B cell (primary cell): Measurements from ENCODE around the gene TLR9. TPM values are rescaled to one million over a fixed set of nuclear protein-coding genes. Genes with fewer than 3 reads are reported as not detected.

Experiments
- ATAC-seq: fragments of 200-7000 bp; cut with Tn5 transposase; one replicate; pipeline ENCODE4 v1.10.0; 2021; ENCODE audit warnings: low read depth, mild to moderate bottlenecking, moderate number of reproducible peaks, moderate library complexity
- CTCF ChIA-PET: fragments of 350-600 bp; sonication (Branson Sonifier 250); formaldehyde crosslinking; loops from one replicate; lab custom pipeline; 2021; ENCODE audit warnings: antibody characterized with exemption, inconsistent platforms; lab: Charles Lee
- POLR2A ChIA-PET: fragments of 350-600 bp; sonication (Branson Sonifier 250); formaldehyde crosslinking; loops from one replicate; lab custom pipeline; 2021; ENCODE audit warnings: antibody characterized with exemption; lab: Charles Lee
- DNase-seq: peaks from one replicate; pipeline ENCODE4 v3.0.0; 2013
- H2AFZ ChIP-seq: 2 replicates; pipeline ENCODE4 v1.6.1; 2012; ENCODE audit warnings: mild to moderate bottlenecking, low read depth, low read length; ENCODE audit not compliant: insufficient read depth, poor library complexity, severe bottlenecking
- H3K27ac ChIP-seq, 2 donors: 1 replicate in 1 of 2; 2 replicates in 1 of 2; pipeline ENCODE4 v1.5.1; 2012 to 2013; ENCODE audit warnings: low read length in 2 of 2, mild to moderate bottlenecking in 2 of 2, moderate library complexity in 1 of 2
- H3K27me3 ChIP-seq, 4 experiments: fragments of 200-600 bp in 1 of 4; sonication (generic) in 1 of 4; replicated peaks in 1 of 4; 1 replicate in 2 of 4; 2 replicates in 2 of 4; pipeline versions ENCODE4 v1.6.1 to v1.7.0; 2013 to 2016; ENCODE audit warnings: low read length in 3 of 4, mild to moderate bottlenecking in 2 of 4, mixed read lengths in 1 of 4, moderate library complexity in 1 of 4; ENCODE audit not compliant: insufficient read depth in 4 of 4, control insufficient read depth in 3 of 4; ENCODE audit errors: control extremely low read depth in 1 of 4
- H3K36me3 ChIP-seq, 2 experiments: replicated peaks in 1 of 2; 1 replicate in 1 of 2; 2 replicates in 1 of 2; pipeline versions ENCODE4 v1.6.1 to v1.7.1; 2013; ENCODE audit warnings: low read length in 1 of 2; ENCODE audit not compliant: insufficient read depth in 2 of 2, control insufficient read depth in 1 of 2; ENCODE audit errors: control extremely low read depth in 1 of 2, extremely low read depth in 1 of 2
- H3K4me1 ChIP-seq, 2 donors: fragments of 200-600 bp in 1 of 2; sonication (generic) in 1 of 2; 1 replicate in 1 of 2; 2 replicates in 1 of 2; pipeline versions ENCODE4 v1.5.1 to v1.6.1; 2013 to 2017; ENCODE audit warnings: low read length in 2 of 2; ENCODE audit not compliant: control insufficient read depth in 2 of 2, insufficient read depth in 2 of 2
- H3K4me2 ChIP-seq: replicated peaks from 2 replicates; pipeline ENCODE3; 2012; ENCODE audit warnings: mild to moderate bottlenecking, low read depth, low read length; ENCODE audit not compliant: poor library complexity, severe bottlenecking
- H3K4me3 ChIP-seq, 5 experiments: fragments of 200-600 bp in 1 of 5; sonication (generic) in 1 of 5; 1 replicate in 3 of 5; 2 replicates in 2 of 5; pipeline versions ENCODE4 v1.5.1 to v1.7.0; 2011 to 2016; ENCODE audit warnings: low read length in 4 of 5, mild to moderate bottlenecking in 4 of 5, low read depth in 2 of 5, control low read depth in 1 of 5, moderate library complexity in 1 of 5; ENCODE audit not compliant: insufficient read depth in 1 of 5; ENCODE audit errors: control extremely low read depth in 1 of 5, extremely low read depth in 1 of 5
- H3K79me2 ChIP-seq: fragments of 200-600 bp; sonication (generic); one replicate; pipeline ENCODE4 v1.6.0; 2016; ENCODE audit warnings: low read length; ENCODE audit not compliant: control insufficient read depth, insufficient read depth
- H3K9ac ChIP-seq: fragments of 200-600 bp; sonication (generic); 2 replicates; pipeline ENCODE4 v1.6.1; 2017; ENCODE audit warnings: mild to moderate bottlenecking, low read length, moderate library complexity
- H3K9me3 ChIP-seq, 3 donors: one replicate each; pipeline versions ENCODE4 v1.6.1 to v1.7.1; 2013; ENCODE audit warnings: low read length in 2 of 3; ENCODE audit not compliant: control insufficient read depth in 2 of 3, insufficient read depth in 1 of 3; ENCODE audit errors: control extremely low read depth in 1 of 3
- H4K20me1 ChIP-seq: 2 replicates; pipeline ENCODE4 v1.6.0; 2012; ENCODE audit warnings: mild to moderate bottlenecking, low read length; ENCODE audit not compliant: insufficient read depth, control insufficient read depth, poor library complexity, severe bottlenecking
- H3K27ac Mint-ChIP-seq: one replicate; pipeline ENCODE4 v1.8.0; 2021; ENCODE audit warnings: mixed read lengths
- H3K27me3 Mint-ChIP-seq: one replicate; pipeline ENCODE4 v1.8.0; 2021; ENCODE audit warnings: mixed read lengths
- H3K4me1 Mint-ChIP-seq: one replicate; pipeline ENCODE4 v1.8.0; 2021; ENCODE audit warnings: mixed read lengths
- H3K4me3 Mint-ChIP-seq: one replicate; pipeline ENCODE4 v1.8.0; 2021; ENCODE audit warnings: mixed read lengths
- H3K9me3 Mint-ChIP-seq: one replicate; pipeline ENCODE4 v1.8.0; 2022; ENCODE audit warnings: mixed read lengths; ENCODE audit not compliant: insufficient read depth
- CTCF ChIP-seq: fragments of 200-600 bp; IDR thresholded peaks from one replicate; pipeline ENCODE4 v1.8.0; 2022; ENCODE audit warnings: antibody characterized with exemption, mild to moderate bottlenecking
- EZH2 ChIP-seq: IDR thresholded peaks from 2 replicates; pipeline ENCODE4 v1.6.1; 2012; ENCODE audit warnings: borderline replicate concordance, low read depth, mild to moderate bottlenecking, moderate library complexity, low read length; ENCODE audit not compliant: insufficient read depth, poor library complexity, severe bottlenecking
- WGBS: methylation state at CpG from one replicate; pipeline ENCODE4 v1.1.5; 2013; ENCODE audit warnings: missing lambda C conversion rate; ENCODE audit not compliant: insufficient coverage; 5-methylcytosine and 5-hydroxymethylcytosine counted together
- intact Hi-C: fragments of 100-400 bp; cut with micrococcal nuclease; formaldehyde crosslinking; loops from one replicate; pipeline ENCODE4 v1.10.0; 2022
- polyA plus RNA-seq: library from polyadenylated mRNA; depleted of rRNA; stranded (reverse); fragments of >200 nt; gene quantifications from 2 replicates; pipeline ENCODE4 v1.2.3, GENCODE V29; 2012
- total RNA-seq, 2 donors: library from RNA; stranded (reverse); fragments of 120-200 nt in 1 of 2; gene quantifications; 1 replicate in 1 of 2; 2 replicates in 1 of 2; pipeline versions ENCODE4 v1.2.3 to v1.2.4, GENCODE V29; 2013 to 2022

Gene TLR9
- total and polyA plus RNA-seq, 2 donors (not counting 1 experiment from before 2014, with no cell fraction given), result 3.7 to 21.0 TPM

DNA sequence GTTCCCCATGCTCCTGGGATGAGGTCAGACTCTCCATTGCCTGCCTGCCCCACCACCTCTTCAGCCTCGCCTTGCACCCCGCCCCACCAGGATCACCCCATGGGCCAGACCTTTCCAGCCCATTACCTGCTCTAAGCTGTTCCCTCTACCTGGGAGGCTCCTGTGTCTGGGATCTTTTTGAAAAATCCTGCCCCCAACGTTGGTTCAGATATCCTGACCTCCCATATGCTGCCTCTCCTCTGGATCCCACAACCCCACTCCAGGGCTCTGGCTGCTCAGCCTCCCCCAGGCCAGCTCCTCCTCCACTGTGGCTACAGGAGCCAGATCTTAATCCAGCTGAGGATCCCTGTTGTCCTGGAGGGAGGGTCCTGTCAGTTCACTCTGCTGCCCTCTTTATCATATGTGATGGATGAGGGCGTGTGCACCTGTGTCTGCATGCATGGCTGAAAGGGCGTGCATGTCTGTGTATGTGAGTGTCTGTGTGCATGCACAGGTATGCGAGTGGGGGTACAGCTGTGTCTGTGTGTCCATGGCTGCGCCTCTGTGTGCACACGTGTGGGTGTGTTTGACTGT, 49.2 kb downstream of the TLR9 start:
- Histone ChIP-seq H3K27ac (no peak overlapping the region), H3K9me3 (no peaks in the 10 kb centered on the region), H3K4me2 (no peak overlapping the region), H3K79me2 (no peaks in the 10 kb centered on the region), H3K4me1 (no peaks in the 10 kb centered on the region), H2AFZ (no peak overlapping the region), H3K9ac (no peak overlapping the region), H3K36me3 (no peaks in the 10 kb centered on the region), H3K4me3 (no peak overlapping the region), H4K20me1 (no peaks in the 10 kb centered on the region), H3K27me3 (no peaks in the 10 kb centered on the region)
- no peak for TF ChIP-seq CTCF
- no peak for TF ChIP-seq EZH2
- Mint-ChIP-seq H3K27me3 (no peaks in the 10 kb centered on the region), H3K4me3 (no peak overlapping the region), H3K27ac (no peak overlapping the region), H3K9me3 (no peaks in the 10 kb centered on the region), H3K4me1 (no peaks in the 10 kb centered on the region)
- CTCF ChIA-PET, result no interaction called here
- ATAC-seq (no peak), DNase-seq (no peak)
- WGBS, result 92% methylated on average over 8 of the region's 8 CpGs
- POLR2A ChIA-PET, result no interaction called here
- intact Hi-C loops, result no loop called here

DNA sequence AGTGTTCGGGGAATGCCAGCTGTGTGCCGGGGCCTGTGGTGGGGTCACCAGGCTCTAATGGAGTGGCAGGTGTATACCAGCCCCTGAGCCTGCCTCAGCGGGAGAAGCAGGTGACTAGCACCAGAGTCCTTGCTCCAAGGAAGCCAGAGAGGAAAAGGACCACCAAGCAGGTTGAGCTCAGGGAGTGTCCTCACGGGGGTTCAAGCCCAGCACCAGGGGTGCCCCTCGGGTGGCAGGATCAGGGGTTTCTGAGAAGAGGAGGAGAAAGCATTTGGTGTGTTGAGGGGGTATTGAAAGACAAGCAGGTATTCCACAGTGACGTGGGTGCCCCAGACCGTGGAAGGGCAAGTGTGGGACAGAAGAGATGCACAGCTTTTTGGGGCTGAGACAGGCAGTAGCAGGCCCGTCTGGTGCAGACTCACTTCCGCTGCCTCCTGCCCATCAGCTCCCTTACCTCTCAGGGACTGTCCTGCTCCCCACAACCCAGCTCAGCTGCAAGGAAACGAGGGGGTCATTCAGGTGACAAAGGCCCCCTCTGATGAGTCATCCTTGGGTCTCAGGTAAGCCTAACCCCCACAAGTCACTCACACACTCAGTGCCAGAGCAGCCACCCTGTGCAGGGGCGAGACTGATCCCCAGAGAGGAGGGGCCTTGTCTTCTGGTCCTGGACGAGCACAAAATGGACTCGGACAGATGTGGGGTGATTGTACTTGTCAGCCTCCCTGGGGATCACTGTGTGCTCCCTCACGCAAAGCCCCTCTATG, 49.8 kb downstream of the TLR9 start:
- H3K9me3 Mint-ChIP-seq, result no peaks in the 10 kb centered on the region
- CTCF ChIA-PET, result no interaction called here
- WGBS, result 88% methylated on average over 13 of the region's 14 CpGs
- Histone ChIP-seq H2AFZ (no peak overlapping the region), H3K9me3 (no peaks in the 10 kb centered on the region), H3K79me2 (no peaks in the 10 kb centered on the region), H3K9ac (no peak overlapping the region), H3K4me3 (no peak overlapping the region), H3K4me2 (no peak overlapping the region), H3K36me3 (no peaks in the 10 kb centered on the region), H3K27me3 (no peaks in the 10 kb centered on the region), H4K20me1 (no peaks in the 10 kb centered on the region), H3K4me1 (no peaks in the 10 kb centered on the region), H3K27ac (no peak overlapping the region)
- no peak overlapping the region for H3K27ac Mint-ChIP-seq
- DNase-seq, result no peak
- intact Hi-C loops, result no loop called here
- no peak for ATAC-seq
- POLR2A ChIA-PET, result no interaction called here
- H3K4me3 Mint-ChIP-seq, result no peak overlapping the region
- TF ChIP-seq EZH2, result no peak
- TF ChIP-seq CTCF, result no peak
- no peaks in the 10 kb centered on the region for H3K27me3 Mint-ChIP-seq
- no peaks in the 10 kb centered on the region for H3K4me1 Mint-ChIP-seq
